ENCODE measurements around the gene GPR55.

GRCh38 chr2:230899786-230900185 is 25.3 kb downstream of the GPR55 start:
- TF ChIP-seq CTCF (IDR thresholded peaks at IDR 0.05) (no peak), POLR2A (IDR thresholded peaks at IDR 0.05) (no peak)
